Esophagus squamous epithelium (tissue), 4 donors: ENCODE results near the gene SULT2B1.

Experiments used
- POLR2A ChIP-seq, 4 donors: fragments of 450-650 bp; IDR thresholded peaks; one replicate each; pipeline ENCODE4 v1.6.1; 2017; ENCODE audit warnings: antibody characterized with exemption in 4 of 4, mild to moderate bottlenecking in 4 of 4, moderate library complexity in 3 of 4
- TF ChIP-seq, protein P1 (sequence below), 6 experiments: fragments of 450-650 bp in 4 of 6; fragments of 200-600 bp in 2 of 6; sonication (generic) in 2 of 6; IDR thresholded peaks; one replicate each; pipeline ENCODE4 v1.5.1; 2016 to 2019; ENCODE audit warnings: antibody characterized with exemption in 6 of 6, mild to moderate bottlenecking in 4 of 6, moderate library complexity in 4 of 6

- TF ChIP-seq, protein P1, sequence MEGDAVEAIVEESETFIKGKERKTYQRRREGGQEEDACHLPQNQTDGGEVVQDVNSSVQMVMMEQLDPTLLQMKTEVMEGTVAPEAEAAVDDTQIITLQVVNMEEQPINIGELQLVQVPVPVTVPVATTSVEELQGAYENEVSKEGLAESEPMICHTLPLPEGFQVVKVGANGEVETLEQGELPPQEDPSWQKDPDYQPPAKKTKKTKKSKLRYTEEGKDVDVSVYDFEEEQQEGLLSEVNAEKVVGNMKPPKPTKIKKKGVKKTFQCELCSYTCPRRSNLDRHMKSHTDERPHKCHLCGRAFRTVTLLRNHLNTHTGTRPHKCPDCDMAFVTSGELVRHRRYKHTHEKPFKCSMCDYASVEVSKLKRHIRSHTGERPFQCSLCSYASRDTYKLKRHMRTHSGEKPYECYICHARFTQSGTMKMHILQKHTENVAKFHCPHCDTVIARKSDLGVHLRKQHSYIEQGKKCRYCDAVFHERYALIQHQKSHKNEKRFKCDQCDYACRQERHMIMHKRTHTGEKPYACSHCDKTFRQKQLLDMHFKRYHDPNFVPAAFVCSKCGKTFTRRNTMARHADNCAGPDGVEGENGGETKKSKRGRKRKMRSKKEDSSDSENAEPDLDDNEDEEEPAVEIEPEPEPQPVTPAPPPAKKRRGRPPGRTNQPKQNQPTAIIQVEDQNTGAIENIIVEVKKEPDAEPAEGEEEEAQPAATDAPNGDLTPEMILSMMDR (IDR thresholded peaks at IDR 0.05), result no peak
- TF ChIP-seq POLR2A (IDR thresholded peaks at IDR 0.05), result no peak
Measured at GRCh38 chr19:48596679-48597465, 44.9 kb downstream of the SULT2B1 start.
